ENCODE measurements around the gene FCN3. TPM values are rescaled to one million over a fixed set of nuclear protein-coding genes. Genes with fewer than 3 reads are reported as not detected.
A peak's percentile ranks its signal among the peaks of the same experiment; 100 is the strongest.

FCN3 gene
- polyA plus RNA-seq, 2 donors: 1.6 to 2.6 TPM

DNA sequence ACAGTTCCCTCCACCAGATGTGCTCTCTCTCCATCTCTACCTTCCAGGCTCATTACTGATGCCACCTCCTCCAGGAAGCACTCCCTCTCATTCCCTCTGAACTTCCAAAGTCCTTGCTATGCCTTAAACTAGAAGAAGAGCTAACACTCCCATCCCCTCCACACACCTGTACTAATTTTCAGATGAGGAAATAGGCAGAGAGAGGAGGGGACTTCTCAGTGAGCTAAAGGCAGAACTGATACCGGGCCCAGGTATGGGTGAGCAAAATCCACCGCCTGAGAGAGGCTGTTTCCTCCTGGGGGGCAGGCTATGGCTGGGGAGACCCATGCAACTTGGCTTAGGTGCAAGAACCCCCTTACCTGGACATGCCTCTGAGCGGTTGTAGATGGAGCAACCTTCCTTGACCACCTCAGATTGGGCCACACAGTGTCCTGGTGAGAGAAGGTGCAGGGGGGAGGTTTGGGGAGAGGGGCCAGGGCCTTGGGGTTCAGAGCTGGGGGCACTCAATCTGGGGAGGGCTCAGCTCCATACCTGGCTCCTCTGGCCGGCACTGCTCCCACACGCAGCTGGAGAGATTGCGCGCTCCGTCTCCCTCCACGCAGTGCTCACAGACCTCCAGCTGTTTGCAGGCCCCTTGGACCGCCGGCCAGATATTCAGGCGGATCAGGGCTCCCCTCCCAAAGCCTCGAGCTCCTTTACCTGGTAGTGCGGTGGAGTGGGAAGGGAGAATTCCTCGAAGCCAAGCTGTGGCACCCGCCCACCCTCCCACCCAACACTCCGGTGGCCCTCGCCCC lies 7.5 kb upstream of the FCN3 start:
- H3K4me3 ChIP-seq (ENCODE audit: low read depth in 1 of 2, low read length in 2 of 2): peak overlapping the region; percentile 46 to 54
- H3K36me3 ChIP-seq (ENCODE audit: control insufficient read depth in 2 of 2, insufficient read depth in 2 of 2, low read length in 1 of 2): no peaks in the 10 kb centered on the region
- H3K9me3 ChIP-seq (ENCODE audit: control insufficient read depth in 2 of 2, insufficient read depth in 1 of 2, low read depth in 1 of 2, low read length in 1 of 2): no peaks in the 10 kb centered on the region
- WGBS, 2 donors: 57 to 63% methylated on average over 14 to 18 of the region's 18 CpGs
- peak overlapping the region; percentile 1 to 97 for H3K27ac ChIP-seq (ENCODE audit: low read depth in 2 of 2, low read length in 1 of 2)
- no peaks in the 10 kb centered on the region for H3K27me3 ChIP-seq (ENCODE audit: control insufficient read depth in 1 of 2, insufficient read depth in 2 of 2, low read length in 2 of 2)
- H3K4me1 ChIP-seq (ENCODE audit: control insufficient read depth in 2 of 2, insufficient read depth in 2 of 2, low read length in 1 of 2): peaks cover 4 to 27% of the 10 kb centered on the region in 2 donors

GRCh38 chr1:27380766-27381733 lies 6.4 kb upstream of the FCN3 start:
- Histone ChIP-seq H3K4me3 (ENCODE audit: low read depth in 1 of 2, low read length in 2 of 2) (peak overlapping the region in 1 of 2 donors; percentile 54), H3K27ac (ENCODE audit: low read depth in 2 of 2, low read length in 1 of 2) (peak overlapping the region; percentile 76 to 97), H3K36me3 (ENCODE audit: control insufficient read depth in 2 of 2, insufficient read depth in 2 of 2, low read length in 1 of 2) (no peaks in the 10 kb centered on the region), H3K4me1 (ENCODE audit: control insufficient read depth in 2 of 2, insufficient read depth in 2 of 2, low read length in 1 of 2) (peaks cover 4 to 27% of the 10 kb centered on the region in 2 donors), H3K27me3 (ENCODE audit: control insufficient read depth in 1 of 2, insufficient read depth in 2 of 2, low read length in 2 of 2) (no peaks in the 10 kb centered on the region), H3K9me3 (ENCODE audit: control insufficient read depth in 2 of 2, insufficient read depth in 1 of 2, low read depth in 1 of 2, low read length in 1 of 2) (no peaks in the 10 kb centered on the region)
- WGBS, 2 donors: 55 to 58% methylated on average over 12 of the region's 12 CpGs

GRCh38 chr1:27380224-27380623 lies 5.6 kb upstream of the FCN3 start:
- H3K36me3 ChIP-seq (ENCODE audit: control insufficient read depth in 2 of 2, insufficient read depth in 2 of 2, low read length in 1 of 2): no peaks in the 10 kb centered on the region
- H3K27me3 ChIP-seq (ENCODE audit: control insufficient read depth in 1 of 2, insufficient read depth in 2 of 2, low read length in 2 of 2): no peaks in the 10 kb centered on the region
- 58 to 75% methylated on average over 4 of the region's 4 CpGs for WGBS, 2 donors
- H3K4me3 ChIP-seq (ENCODE audit: low read depth in 1 of 2, low read length in 2 of 2): no peak overlapping the region
- H3K27ac ChIP-seq (ENCODE audit: low read depth in 2 of 2, low read length in 1 of 2): peak overlapping the region; percentile 76 to 97
- H3K4me1 ChIP-seq (ENCODE audit: control insufficient read depth in 2 of 2, insufficient read depth in 2 of 2, low read length in 1 of 2): peaks cover 4 to 27% of the 10 kb centered on the region in 2 donors
- no peaks in the 10 kb centered on the region for H3K9me3 ChIP-seq (ENCODE audit: control insufficient read depth in 2 of 2, insufficient read depth in 1 of 2, low read depth in 1 of 2, low read length in 1 of 2)

DNA sequence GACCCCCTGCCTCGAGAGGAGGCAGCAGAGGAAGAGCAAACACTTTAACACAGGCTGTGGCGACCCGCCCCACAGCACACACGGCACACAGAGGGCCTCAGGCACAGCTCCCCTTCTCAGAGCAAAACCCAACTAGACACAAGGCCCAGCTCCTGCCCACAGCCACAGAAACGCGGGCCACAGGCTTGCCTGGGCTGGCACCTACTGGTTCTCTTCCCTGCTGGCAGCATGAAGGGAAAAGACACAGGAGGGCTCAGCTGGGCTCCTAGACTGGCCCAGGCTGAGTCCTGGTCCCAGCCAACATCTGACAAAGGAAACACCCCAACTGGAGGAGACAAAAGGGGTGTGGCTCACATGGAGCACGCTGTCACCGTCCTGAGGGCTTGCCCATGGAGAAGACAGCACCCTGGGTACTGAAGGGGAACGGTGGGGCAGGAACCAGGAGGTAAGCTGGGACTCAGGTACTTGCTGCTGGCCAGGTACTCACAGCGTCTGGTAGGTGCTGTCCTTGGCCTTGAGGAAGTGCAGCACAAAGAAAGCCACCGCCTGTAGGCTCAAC lies 5.0 kb upstream of the FCN3 start:
- peaks cover 4 to 27% of the 10 kb centered on the region in 2 donors for H3K4me1 ChIP-seq (ENCODE audit: control insufficient read depth in 2 of 2, insufficient read depth in 2 of 2, low read length in 1 of 2)
- no peaks in the 10 kb centered on the region for H3K36me3 ChIP-seq (ENCODE audit: control insufficient read depth in 2 of 2, insufficient read depth in 2 of 2, low read length in 1 of 2)
- no peaks in the 10 kb centered on the region for H3K27me3 ChIP-seq (ENCODE audit: control insufficient read depth in 1 of 2, insufficient read depth in 2 of 2, low read length in 2 of 2)
- WGBS, 2 donors: 46 to 54% methylated on average over 11 of the region's 11 CpGs
- no peaks in the 10 kb centered on the region for H3K9me3 ChIP-seq (ENCODE audit: control insufficient read depth in 2 of 2, insufficient read depth in 1 of 2, low read depth in 1 of 2, low read length in 1 of 2)
- peak overlapping the region; percentile 76 to 97 for H3K27ac ChIP-seq (ENCODE audit: low read depth in 2 of 2, low read length in 1 of 2)
- no peak overlapping the region for H3K4me3 ChIP-seq (ENCODE audit: low read depth in 1 of 2, low read length in 2 of 2)

DNA sequence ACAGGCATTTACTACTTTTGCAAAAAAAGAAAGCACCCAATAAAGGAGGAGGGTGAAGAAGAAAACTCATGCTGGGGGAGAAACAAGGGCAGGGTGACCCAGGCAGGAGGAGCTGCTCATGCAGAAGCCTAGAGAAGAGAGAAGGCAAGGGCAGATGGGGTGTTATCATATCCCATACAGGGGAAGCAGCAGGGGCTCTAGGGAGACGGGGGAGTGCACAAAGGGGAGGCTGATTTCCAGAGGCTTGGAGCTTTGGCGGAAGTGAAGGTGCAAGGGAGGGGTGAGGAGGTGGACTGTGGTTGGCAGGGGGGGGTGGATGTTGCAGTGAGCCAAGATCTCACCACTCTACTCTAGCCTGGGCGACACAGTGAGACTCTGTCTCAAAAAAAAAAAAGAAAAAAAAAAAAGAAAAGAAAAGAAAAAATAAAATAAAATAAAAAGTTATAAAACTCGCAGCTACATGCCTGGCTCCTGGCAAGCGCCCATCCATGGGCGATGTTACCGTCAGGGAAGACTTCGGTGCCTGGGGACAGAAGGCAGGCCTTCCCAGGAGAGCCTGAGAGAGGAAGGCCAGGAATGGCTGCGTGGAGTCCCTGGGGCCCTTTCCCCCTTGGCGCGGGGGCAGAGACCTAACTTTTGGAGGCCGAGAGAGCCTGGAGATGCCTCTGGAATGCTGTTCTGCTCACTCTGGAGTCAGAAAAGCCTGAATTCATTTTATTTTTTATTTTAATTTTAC lies 3.3 kb upstream of the FCN3 start:
- WGBS, 2 donors: 50 to 68% methylated on average over 12 of the region's 12 CpGs
- Histone ChIP-seq H3K27ac (ENCODE audit: low read depth in 2 of 2, low read length in 1 of 2) (peak overlapping the region; percentile 21 to 24), H3K4me1 (ENCODE audit: control insufficient read depth in 2 of 2, insufficient read depth in 2 of 2, low read length in 1 of 2) (peaks cover 4 to 27% of the 10 kb centered on the region in 2 donors), H3K9me3 (ENCODE audit: control insufficient read depth in 2 of 2, insufficient read depth in 1 of 2, low read depth in 1 of 2, low read length in 1 of 2) (no peaks in the 10 kb centered on the region), H3K36me3 (ENCODE audit: control insufficient read depth in 2 of 2, insufficient read depth in 2 of 2, low read length in 1 of 2) (no peaks in the 10 kb centered on the region), H3K27me3 (ENCODE audit: control insufficient read depth in 1 of 2, insufficient read depth in 2 of 2, low read length in 2 of 2) (no peaks in the 10 kb centered on the region), H3K4me3 (ENCODE audit: low read depth in 1 of 2, low read length in 2 of 2) (no peak overlapping the region)

DNA sequence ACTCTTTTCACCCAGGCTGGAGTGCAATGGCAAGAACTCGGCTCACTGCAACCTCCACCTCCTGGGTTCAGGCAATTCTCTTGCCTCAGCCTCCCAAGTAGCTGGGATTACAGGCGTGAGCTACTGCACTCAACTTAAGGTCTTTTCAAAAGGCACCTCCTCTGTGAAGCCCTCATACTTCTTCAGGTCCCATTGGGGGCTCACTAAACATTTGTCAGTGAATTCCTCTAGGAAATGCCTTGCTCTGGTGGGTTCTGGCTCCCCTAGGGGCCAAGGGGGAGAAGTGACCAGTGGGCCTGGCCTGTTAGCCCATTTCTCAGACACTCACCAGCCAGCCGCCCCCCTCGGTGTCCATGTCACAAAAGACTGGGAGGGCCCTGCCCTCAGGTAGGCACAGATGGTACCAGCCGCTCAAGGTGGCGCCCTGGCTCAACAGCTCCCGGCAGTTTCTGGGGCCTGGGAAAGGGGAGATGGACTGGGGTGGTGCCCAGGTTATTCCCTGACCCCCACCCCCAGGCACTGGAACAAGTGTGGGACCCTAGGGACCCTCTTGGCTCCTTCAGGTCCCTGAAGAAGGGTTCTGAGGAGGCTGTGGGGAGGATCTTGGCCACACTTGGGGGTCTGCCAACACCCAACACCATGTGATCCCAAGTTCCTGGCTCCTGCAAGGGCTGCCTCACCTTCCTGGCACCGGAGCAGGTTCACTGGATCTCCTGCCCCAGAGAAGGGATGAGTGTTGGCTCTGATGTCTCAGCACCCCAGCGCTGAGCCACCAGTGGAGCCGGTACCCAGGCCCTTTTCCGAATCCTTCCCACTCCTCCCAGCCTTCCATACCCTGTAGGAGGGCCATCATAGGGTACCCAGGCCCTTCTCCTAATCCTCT lies 1.6 kb downstream of the FCN3 start:
- no peak overlapping the region for H3K4me3 ChIP-seq (ENCODE audit: low read depth in 1 of 2, low read length in 2 of 2)
- no peaks in the 10 kb centered on the region for H3K36me3 ChIP-seq (ENCODE audit: control insufficient read depth in 2 of 2, insufficient read depth in 2 of 2, low read length in 1 of 2)
- no peaks in the 10 kb centered on the region for H3K9me3 ChIP-seq (ENCODE audit: control insufficient read depth in 2 of 2, insufficient read depth in 1 of 2, low read depth in 1 of 2, low read length in 1 of 2)
- no peaks in the 10 kb centered on the region for H3K27me3 ChIP-seq (ENCODE audit: control insufficient read depth in 1 of 2, insufficient read depth in 2 of 2, low read length in 2 of 2)
- peaks cover 0 to 6% of the 10 kb centered on the region in 2 donors for H3K4me1 ChIP-seq (ENCODE audit: control insufficient read depth in 2 of 2, insufficient read depth in 2 of 2, low read length in 1 of 2)
- H3K27ac ChIP-seq (ENCODE audit: low read depth in 2 of 2, low read length in 1 of 2): peak overlapping the region in 1 of 2 donors; percentile 34
- 67 to 85% methylated on average over 11 of the region's 11 CpGs for WGBS, 2 donors

- 71 to 72% methylated on average over 19 of the region's 19 CpGs for WGBS, 2 donors
- peaks cover 2 to 11% of the 10 kb centered on the region in 2 donors for H3K4me1 ChIP-seq (ENCODE audit: control insufficient read depth in 2 of 2, insufficient read depth in 2 of 2, low read length in 1 of 2)
- H3K27ac ChIP-seq (ENCODE audit: low read depth in 2 of 2, low read length in 1 of 2): no peak overlapping the region
- H3K27me3 ChIP-seq (ENCODE audit: control insufficient read depth in 1 of 2, insufficient read depth in 2 of 2, low read length in 2 of 2): no peaks in the 10 kb centered on the region
- no peak overlapping the region for H3K4me3 ChIP-seq (ENCODE audit: low read depth in 1 of 2, low read length in 2 of 2)
- no peaks in the 10 kb centered on the region for H3K36me3 ChIP-seq (ENCODE audit: control insufficient read depth in 2 of 2, insufficient read depth in 2 of 2, low read length in 1 of 2)
- no peaks in the 10 kb centered on the region for H3K9me3 ChIP-seq (ENCODE audit: control insufficient read depth in 2 of 2, insufficient read depth in 1 of 2, low read depth in 1 of 2, low read length in 1 of 2)
Observed at GRCh38 chr1:27372022-27372807, 2.4 kb downstream of the FCN3 start.
